CD4-positive, alpha-beta T cell (primary cell): ENCODE measurements around the gene EPS15. TPM values are rescaled to one million over a fixed set of nuclear protein-coding genes. Genes with fewer than 3 reads are reported as not detected.

ENCODE experiments used
- ATAC-seq: fragments of 200-7000 bp; cut with Tn5 transposase; one replicate; pipeline ENCODE4 v1.10.0; 2022; ENCODE audit warnings: mild to moderate bottlenecking; ENCODE audit not compliant: poor library complexity
- CTCF ChIA-PET: fragments of 350-600 bp; sonication (Branson Sonifier 250); formaldehyde crosslinking; loops from one replicate; lab custom pipeline; 2021; ENCODE audit warnings: antibody characterized with exemption, inconsistent platforms; lab: Charles Lee
- POLR2A ChIA-PET: fragments of 350-600 bp; sonication (Branson Sonifier 250); formaldehyde crosslinking; loops from one replicate; lab custom pipeline; 2021; ENCODE audit warnings: antibody characterized with exemption, inconsistent platforms; lab: Charles Lee
- DNase-seq, 14 experiments: peaks; one replicate each; pipeline ENCODE4 v3.0.0-alpha.2; 2013 to 2020; ENCODE audit warnings: mixed read lengths in 2 of 14
- H3K27ac ChIP-seq, 2 donors: one replicate each; pipeline versions ENCODE4 v1.5.1 to v1.7.0; 2013; ENCODE audit warnings: low read length in 2 of 2, low read depth in 1 of 2, mild to moderate bottlenecking in 1 of 2
- H3K27me3 ChIP-seq, 2 experiments: 1 replicate in 1 of 2; 2 replicates in 1 of 2; pipeline versions ENCODE4 v1.6.1 to v1.7.0; 2013; ENCODE audit warnings: low read length in 2 of 2, control low read depth in 1 of 2, mild to moderate bottlenecking in 1 of 2, moderate library complexity in 1 of 2; ENCODE audit not compliant: insufficient read depth in 2 of 2, control insufficient read depth in 1 of 2
- H3K36me3 ChIP-seq: one replicate; pipeline ENCODE4 v1.6.1; 2013; ENCODE audit warnings: low read length, control low read depth; ENCODE audit not compliant: insufficient read depth
- H3K4me1 ChIP-seq: one replicate; pipeline ENCODE4 v1.6.1; 2013; ENCODE audit warnings: low read length, control low read depth; ENCODE audit not compliant: insufficient read depth
- H3K4me3 ChIP-seq: one replicate; pipeline ENCODE4 v1.5.1; 2013; ENCODE audit warnings: mild to moderate bottlenecking, low read length, moderate library complexity
- H3K9me3 ChIP-seq, 2 experiments: 1 replicate in 1 of 2; 2 replicates in 1 of 2; pipeline versions ENCODE4 v1.6.1 to v1.7.0; 2013; ENCODE audit warnings: low read length in 2 of 2, mild to moderate bottlenecking in 2 of 2, control low read depth in 1 of 2, moderate library complexity in 1 of 2; ENCODE audit not compliant: control insufficient read depth in 1 of 2, insufficient read depth in 1 of 2
- H3K27ac Mint-ChIP-seq: one replicate; pipeline ENCODE4 v1.8.0; 2020; ENCODE audit warnings: mixed read lengths
- H3K27me3 Mint-ChIP-seq: one replicate; pipeline ENCODE4 v1.8.0; 2021; ENCODE audit warnings: mixed read lengths
- H3K36me3 Mint-ChIP-seq: one replicate; pipeline ENCODE4 v1.8.0; 2021; ENCODE audit warnings: low read depth, mixed read lengths
- H3K4me1 Mint-ChIP-seq: one replicate; pipeline ENCODE4 v1.8.0; 2021; ENCODE audit warnings: low read depth, mixed read lengths
- H3K4me3 Mint-ChIP-seq: one replicate; pipeline ENCODE4 v1.8.0; 2020; ENCODE audit warnings: mild to moderate bottlenecking, mixed read lengths
- H3K9me3 Mint-ChIP-seq: one replicate; pipeline ENCODE4 v1.8.0; 2020; ENCODE audit warnings: mixed read lengths
- intact Hi-C, 2 experiments: fragments of 100-400 bp; cut with DNase I in 1 of 2; cut with micrococcal nuclease in 1 of 2; formaldehyde crosslinking; loops; one replicate each; pipeline versions ENCODE4 v1.15.1 to v1.9.0; 2023 to 2025; cut with DNase I, micrococcal nuclease
- total RNA-seq, 174 experiments: library from RNA in 2 of 174; stranded (reverse) in 2 of 174; gene quantifications; one replicate each; pipeline ENCODE4 v1.2.3 and lab custom pipeline; 2021 to 2026
- TF ChIP-seq, protein P1 (sequence below): fragments of 200-600 bp; IDR thresholded peaks from one replicate; pipeline ENCODE4 v1.8.0; 2022; ENCODE audit warnings: antibody characterized with exemption, mild to moderate bottlenecking

EPS15 gene
- total RNA-seq, 2 experiments from 2014 or later = 44.5 to 47.9 TPM

DNA sequence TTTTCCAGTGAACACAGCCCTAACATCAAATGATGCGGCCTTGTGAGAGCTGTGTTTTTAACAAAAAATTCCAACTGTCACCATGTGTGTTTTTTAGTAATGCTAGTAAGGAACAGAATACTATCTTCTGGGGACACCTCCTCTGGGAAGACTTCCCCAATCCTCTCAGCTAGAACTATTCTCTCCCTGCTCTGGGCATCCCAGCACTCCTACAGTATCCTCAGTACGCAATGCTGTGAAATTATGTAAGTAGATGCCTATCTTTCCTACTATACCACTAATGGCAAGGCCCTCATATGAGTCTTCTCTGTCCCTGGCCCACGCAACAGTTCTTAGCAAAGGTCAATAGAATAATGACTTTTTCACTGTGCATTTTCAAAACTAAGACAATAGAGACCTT, 169.2 kb downstream of the EPS15 start:
- H3K27me3 Mint-ChIP-seq = peaks cover 10% of the 10 kb centered on the region
- H3K9me3 ChIP-seq = peaks cover 0 to 8% of the 10 kb centered on the region in 2 experiments
- intact Hi-C loops = loop anchor here in 1 of 2 experiments (10.0 kb wide), 1 partner anchor 185 kb away; no protein-coding TSS in a partner anchor
- DNase-seq = no peak
- H3K36me3 Mint-ChIP-seq = peaks cover 10% of the 10 kb centered on the region
- no peak for ATAC-seq
- no peaks in the 10 kb centered on the region for H3K4me1 Mint-ChIP-seq
- H3K27ac Mint-ChIP-seq = no peak overlapping the region
- H3K36me3 ChIP-seq = peaks cover 3% of the 10 kb centered on the region
- TF ChIP-seq, protein P1, sequence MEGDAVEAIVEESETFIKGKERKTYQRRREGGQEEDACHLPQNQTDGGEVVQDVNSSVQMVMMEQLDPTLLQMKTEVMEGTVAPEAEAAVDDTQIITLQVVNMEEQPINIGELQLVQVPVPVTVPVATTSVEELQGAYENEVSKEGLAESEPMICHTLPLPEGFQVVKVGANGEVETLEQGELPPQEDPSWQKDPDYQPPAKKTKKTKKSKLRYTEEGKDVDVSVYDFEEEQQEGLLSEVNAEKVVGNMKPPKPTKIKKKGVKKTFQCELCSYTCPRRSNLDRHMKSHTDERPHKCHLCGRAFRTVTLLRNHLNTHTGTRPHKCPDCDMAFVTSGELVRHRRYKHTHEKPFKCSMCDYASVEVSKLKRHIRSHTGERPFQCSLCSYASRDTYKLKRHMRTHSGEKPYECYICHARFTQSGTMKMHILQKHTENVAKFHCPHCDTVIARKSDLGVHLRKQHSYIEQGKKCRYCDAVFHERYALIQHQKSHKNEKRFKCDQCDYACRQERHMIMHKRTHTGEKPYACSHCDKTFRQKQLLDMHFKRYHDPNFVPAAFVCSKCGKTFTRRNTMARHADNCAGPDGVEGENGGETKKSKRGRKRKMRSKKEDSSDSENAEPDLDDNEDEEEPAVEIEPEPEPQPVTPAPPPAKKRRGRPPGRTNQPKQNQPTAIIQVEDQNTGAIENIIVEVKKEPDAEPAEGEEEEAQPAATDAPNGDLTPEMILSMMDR = no peak
- no peak overlapping the region for H3K27ac ChIP-seq
- H3K4me3 Mint-ChIP-seq = no peak overlapping the region
- POLR2A ChIA-PET = no interaction called here
- peaks cover 15 to 18% of the 10 kb centered on the region in 2 experiments for H3K27me3 ChIP-seq
- H3K4me3 ChIP-seq = no peak overlapping the region
- peaks cover 3% of the 10 kb centered on the region for H3K4me1 ChIP-seq
- CTCF ChIA-PET = no interaction called here
- no peaks in the 10 kb centered on the region for H3K9me3 Mint-ChIP-seq

DNA sequence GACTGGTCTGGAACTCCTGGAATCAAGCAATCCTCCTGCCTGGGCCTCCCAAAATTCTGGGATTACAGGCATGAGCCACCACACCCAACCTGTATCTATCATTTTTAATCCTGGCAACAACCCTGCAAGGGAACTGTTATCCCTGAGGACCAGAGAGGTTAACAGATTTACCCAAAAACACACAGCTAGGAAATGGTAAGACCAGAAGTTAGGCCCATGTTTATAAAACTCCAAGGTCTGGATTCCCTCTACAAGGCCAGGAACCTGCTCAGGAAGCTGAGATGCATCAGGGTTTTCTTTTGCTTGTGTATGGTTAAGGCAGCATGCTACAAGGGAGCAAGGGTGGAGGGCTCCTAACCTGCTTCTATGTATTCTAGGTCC, 170.9 kb downstream of the EPS15 start:
- Histone ChIP-seq H3K9me3 (peaks cover 0 to 13% of the 10 kb centered on the region in 2 experiments), H3K27ac (no peak overlapping the region), H3K4me1 (peaks cover 8% of the 10 kb centered on the region), H3K36me3 (no peaks in the 10 kb centered on the region), H3K4me3 (no peak overlapping the region), H3K27me3 (peaks cover 31 to 34% of the 10 kb centered on the region in 2 experiments)
- no peak for ATAC-seq
- no peak for DNase-seq
- intact Hi-C loops = loop anchor here in 1 of 2 experiments (10.0 kb wide), 1 partner anchor 187 kb away; no protein-coding TSS in a partner anchor
- Mint-ChIP-seq H3K27ac (no peak overlapping the region), H3K27me3 (peaks cover 23% of the 10 kb centered on the region), H3K4me3 (no peak overlapping the region), H3K4me1 (peaks cover 5% of the 10 kb centered on the region), H3K36me3 (no peaks in the 10 kb centered on the region), H3K9me3 (no peaks in the 10 kb centered on the region)
- ChIA-PET CTCF (no interaction called here), POLR2A (no interaction called here)
- TF ChIP-seq, protein P1 = no peak

DNA sequence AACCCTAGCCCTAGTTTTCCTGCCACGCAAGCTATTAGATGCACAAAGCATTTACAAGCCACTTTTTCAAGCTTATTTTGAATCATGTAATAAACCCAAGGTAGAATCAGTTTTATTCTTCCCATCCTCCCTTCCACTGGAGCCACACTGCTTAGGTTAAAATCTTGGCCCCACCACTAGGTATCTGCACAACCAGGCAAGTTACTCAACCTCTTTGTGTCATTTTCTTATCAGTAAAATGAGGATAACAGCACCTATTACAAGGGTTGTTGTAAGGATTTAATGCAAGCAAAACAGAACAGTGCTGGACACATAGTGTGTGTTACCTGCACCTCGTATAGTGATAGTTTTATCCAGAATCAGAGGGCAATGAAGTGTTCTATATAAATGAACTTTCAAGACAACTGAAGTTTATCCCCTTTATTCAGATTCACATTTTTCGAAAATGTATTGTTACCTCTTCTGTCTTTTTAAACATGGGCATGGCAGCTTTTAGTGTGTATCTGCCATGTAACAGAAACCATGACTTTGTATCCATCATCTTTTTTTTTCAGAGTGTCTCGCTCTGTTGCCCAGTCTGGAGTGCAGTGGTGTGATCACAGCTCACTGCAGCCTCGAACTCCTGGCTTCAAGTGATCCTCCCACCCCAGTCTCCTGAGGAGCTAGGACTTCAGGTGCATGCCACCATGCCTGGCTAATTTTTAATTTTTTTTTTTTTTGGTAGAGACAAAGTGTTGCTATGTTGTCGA, 171.5 kb downstream of the EPS15 start:
- Mint-ChIP-seq H3K27ac (no peak overlapping the region), H3K4me1 (peaks cover 5% of the 10 kb centered on the region), H3K36me3 (no peaks in the 10 kb centered on the region), H3K9me3 (no peaks in the 10 kb centered on the region), H3K4me3 (no peak overlapping the region), H3K27me3 (peaks cover 29% of the 10 kb centered on the region)
- Histone ChIP-seq H3K4me1 (peaks cover 8% of the 10 kb centered on the region), H3K36me3 (no peaks in the 10 kb centered on the region), H3K27ac (no peak overlapping the region), H3K9me3 (peaks cover 0 to 13% of the 10 kb centered on the region in 2 experiments), H3K27me3 (peaks cover 35 to 39% of the 10 kb centered on the region in 2 experiments), H3K4me3 (no peak overlapping the region)
- TF ChIP-seq, protein P1 = no peak
- DNase-seq (no peak), ATAC-seq (no peak)
- ChIA-PET CTCF (no interaction called here), POLR2A (no interaction called here)
- intact Hi-C loops = loop anchor here in 1 of 2 experiments (10.0 kb wide), 1 partner anchor 187 kb away; no protein-coding TSS in a partner anchor
